ENCODE data around the gene FMN1.

The FMN1 gene

GRCh38 chr15:32872621-32873283 is 321.8 kb downstream of the FMN1 start:
- H3K4me1 Mint-ChIP-seq, result no peaks in the 10 kb centered on the region
- H3K27me3 Mint-ChIP-seq, result peaks cover 1% of the 10 kb centered on the region
- no peak for ATAC-seq
- H3K27ac Mint-ChIP-seq, result no peak overlapping the region
- H3K9me3 Mint-ChIP-seq, result no peaks in the 10 kb centered on the region
- no peak for DNase-seq
- no peak overlapping the region for H3K4me3 Mint-ChIP-seq

DNA sequence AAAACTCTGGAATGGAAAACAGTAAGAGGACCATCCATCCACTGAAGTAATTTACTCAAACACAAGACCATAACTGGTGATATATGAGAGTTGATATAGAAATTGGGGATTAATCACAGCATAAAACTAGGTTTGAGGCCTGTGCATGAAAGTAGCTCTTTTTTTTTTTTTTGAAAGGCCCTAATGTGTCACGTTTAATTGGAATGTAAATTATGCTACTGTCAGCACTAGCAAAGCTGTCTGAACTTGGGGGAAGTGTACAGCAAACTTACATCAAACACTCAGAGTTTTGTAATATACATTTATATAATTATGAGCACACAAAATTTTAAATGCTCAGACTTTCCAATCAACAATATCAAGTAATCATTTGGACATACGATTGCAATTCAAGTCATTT is 322.6 kb downstream of the FMN1 start:
- no peak for ATAC-seq
- no peak for DNase-seq
- Mint-ChIP-seq H3K27me3 (peaks cover 6% of the 10 kb centered on the region), H3K27ac (no peak overlapping the region), H3K4me3 (no peak overlapping the region), H3K4me1 (no peaks in the 10 kb centered on the region), H3K9me3 (no peaks in the 10 kb centered on the region)

DNA sequence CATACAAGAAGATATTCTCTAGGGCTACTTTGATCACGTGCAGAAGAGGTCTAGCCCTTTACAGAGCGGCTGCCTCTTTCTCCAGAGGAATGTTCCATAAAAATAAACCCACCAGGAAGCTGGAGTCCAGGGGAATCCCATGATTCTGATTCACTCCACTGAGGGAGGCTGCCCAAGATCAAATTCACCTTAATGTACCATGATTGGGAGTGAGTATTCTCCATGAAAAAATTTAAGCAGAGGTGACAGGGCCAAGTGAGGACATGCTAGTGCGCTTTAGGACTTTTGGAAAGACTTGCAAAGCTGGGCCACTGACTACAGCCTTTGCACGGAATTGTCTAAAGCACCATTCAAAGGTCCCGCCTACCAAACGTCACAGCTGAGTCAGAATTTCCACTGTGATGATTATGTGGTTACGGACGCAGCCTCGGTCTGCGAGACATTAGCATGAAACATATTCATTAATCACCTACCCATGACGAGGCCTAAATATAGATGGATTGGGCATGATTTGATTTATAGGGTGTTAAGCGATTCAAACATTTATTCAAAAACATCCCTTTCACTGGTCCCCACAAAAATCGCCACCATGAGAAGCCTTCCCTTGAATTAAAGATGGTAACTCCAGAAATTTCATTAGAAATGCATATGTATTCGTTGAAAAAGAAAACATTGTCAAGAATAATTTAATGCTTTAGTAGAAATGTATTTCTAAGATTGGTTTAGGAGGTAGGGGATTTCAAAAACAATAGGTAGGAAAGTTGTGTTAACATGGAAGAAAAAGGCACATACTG is 324.1 kb downstream of the FMN1 start:
- H3K27ac Mint-ChIP-seq, result no peak overlapping the region
- H3K9me3 Mint-ChIP-seq, result no peaks in the 10 kb centered on the region
- no peak overlapping the region for H3K4me3 Mint-ChIP-seq
- DNase-seq, result no peak
- H3K4me1 Mint-ChIP-seq, result no peaks in the 10 kb centered on the region
- H3K27me3 Mint-ChIP-seq, result peaks cover 7% of the 10 kb centered on the region
- ATAC-seq, result no peak

- Mint-ChIP-seq H3K27ac (no peak overlapping the region), H3K4me3 (no peak overlapping the region), H3K9me3 (no peaks in the 10 kb centered on the region), H3K27me3 (peaks cover 7% of the 10 kb centered on the region), H3K4me1 (no peaks in the 10 kb centered on the region)
- ATAC-seq, result no peak
- no peak for DNase-seq
Observed at GRCh38 chr15:32869776-32870175, 324.7 kb downstream of the FMN1 start.

- Mint-ChIP-seq H3K9me3 (no peaks in the 10 kb centered on the region), H3K4me3 (no peak overlapping the region), H3K4me1 (no peaks in the 10 kb centered on the region), H3K27me3 (peaks cover 7% of the 10 kb centered on the region), H3K27ac (no peak overlapping the region)
- no peak for ATAC-seq
- no peak for DNase-seq
Observed at GRCh38 chr15:32867313-32867626, 327.2 kb downstream of the FMN1 start.

GRCh38 chr15:32866454-32867312 is 327.8 kb downstream of the FMN1 start:
- Mint-ChIP-seq H3K27me3 (peaks cover 7% of the 10 kb centered on the region), H3K4me1 (no peaks in the 10 kb centered on the region), H3K4me3 (no peak overlapping the region), H3K9me3 (no peaks in the 10 kb centered on the region), H3K27ac (no peak overlapping the region)
- no peak for ATAC-seq
- DNase-seq, result no peak

GRCh38 chr15:32864841-32865240 is 329.7 kb downstream of the FMN1 start:
- Mint-ChIP-seq H3K27me3 (peaks cover 7% of the 10 kb centered on the region), H3K4me1 (no peaks in the 10 kb centered on the region), H3K9me3 (no peaks in the 10 kb centered on the region), H3K4me3 (no peak overlapping the region), H3K27ac (no peak overlapping the region)
- ATAC-seq (no peak), DNase-seq (no peak)

GRCh38 chr15:32864051-32864450 is 330.5 kb downstream of the FMN1 start:
- H3K27me3 Mint-ChIP-seq, result peaks cover 7% of the 10 kb centered on the region
- H3K27ac Mint-ChIP-seq, result peak overlapping the region in 1 of 2 donors; percentile 30
- DNase-seq, result no peak
- no peak for ATAC-seq
- H3K9me3 Mint-ChIP-seq, result no peaks in the 10 kb centered on the region
- no peak overlapping the region for H3K4me3 Mint-ChIP-seq
- H3K4me1 Mint-ChIP-seq, result no peaks in the 10 kb centered on the region

- Mint-ChIP-seq H3K27ac (no peak overlapping the region), H3K27me3 (no peaks in the 10 kb centered on the region), H3K4me3 (no peak overlapping the region), H3K9me3 (no peaks in the 10 kb centered on the region), H3K4me1 (no peaks in the 10 kb centered on the region)
- DNase-seq (no peak), ATAC-seq (no peak)
Observed at GRCh38 chr15:32861761-32862160, 332.8 kb downstream of the FMN1 start.

- H3K27ac Mint-ChIP-seq, result no peak overlapping the region
- DNase-seq, result no peak
- H3K4me1 Mint-ChIP-seq, result no peaks in the 10 kb centered on the region
- no peaks in the 10 kb centered on the region for H3K27me3 Mint-ChIP-seq
- no peak for ATAC-seq
- H3K4me3 Mint-ChIP-seq, result no peak overlapping the region
- H3K9me3 Mint-ChIP-seq, result no peaks in the 10 kb centered on the region
Observed at GRCh38 chr15:32861174-32861573, 333.3 kb downstream of the FMN1 start.

DNA sequence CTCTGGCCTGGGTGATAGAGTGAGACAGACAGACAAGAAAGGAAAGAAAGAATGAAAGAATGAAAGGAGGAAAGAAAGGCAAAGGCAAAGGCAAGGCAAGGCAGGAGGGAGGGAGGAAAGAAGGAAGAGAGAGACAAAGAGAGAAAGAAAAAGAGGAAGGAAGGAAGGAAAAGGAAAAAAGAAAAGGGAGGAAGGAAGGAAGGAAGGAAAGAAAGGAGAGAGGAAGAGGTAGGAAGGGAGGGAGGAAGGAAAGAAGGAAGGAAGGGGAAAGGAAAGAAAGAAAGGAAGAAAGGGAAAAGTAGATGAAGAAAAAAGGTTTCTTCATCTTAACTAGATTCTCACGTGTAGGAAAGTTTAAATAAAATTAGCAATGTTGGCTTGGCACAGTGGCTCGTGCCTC is 334.5 kb downstream of the FMN1 start:
- peak overlapping the region in 1 of 2 donors; percentile 72 for H3K27ac Mint-ChIP-seq
- H3K4me3 Mint-ChIP-seq, result no peak overlapping the region
- no peak for ATAC-seq
- DNase-seq, result no peak
- H3K4me1 Mint-ChIP-seq, result no peaks in the 10 kb centered on the region
- no peaks in the 10 kb centered on the region for H3K27me3 Mint-ChIP-seq
- no peaks in the 10 kb centered on the region for H3K9me3 Mint-ChIP-seq

DNA sequence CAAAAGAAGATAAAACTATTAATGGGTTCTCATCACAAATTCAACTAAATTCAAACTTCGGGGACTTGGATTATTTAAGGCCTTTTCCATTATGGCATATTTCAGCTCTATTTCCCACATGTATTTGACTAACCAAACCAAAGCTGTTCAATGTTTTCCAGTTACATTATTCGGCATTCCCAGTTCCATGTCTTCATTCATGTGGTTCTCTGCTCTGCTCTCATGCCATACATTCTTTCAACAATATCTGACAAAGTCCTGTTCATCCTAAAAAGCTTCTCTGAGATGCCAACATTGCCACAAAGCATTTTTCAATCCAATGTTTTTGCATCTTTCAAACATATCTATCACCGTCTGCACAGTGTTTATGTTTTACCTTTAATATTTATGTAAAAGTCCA is 335.3 kb downstream of the FMN1 start:
- Mint-ChIP-seq H3K9me3 (no peaks in the 10 kb centered on the region), H3K27ac (no peak overlapping the region), H3K4me1 (no peaks in the 10 kb centered on the region), H3K4me3 (no peak overlapping the region), H3K27me3 (no peaks in the 10 kb centered on the region)
- ATAC-seq (no peak), DNase-seq (no peak)

DNA sequence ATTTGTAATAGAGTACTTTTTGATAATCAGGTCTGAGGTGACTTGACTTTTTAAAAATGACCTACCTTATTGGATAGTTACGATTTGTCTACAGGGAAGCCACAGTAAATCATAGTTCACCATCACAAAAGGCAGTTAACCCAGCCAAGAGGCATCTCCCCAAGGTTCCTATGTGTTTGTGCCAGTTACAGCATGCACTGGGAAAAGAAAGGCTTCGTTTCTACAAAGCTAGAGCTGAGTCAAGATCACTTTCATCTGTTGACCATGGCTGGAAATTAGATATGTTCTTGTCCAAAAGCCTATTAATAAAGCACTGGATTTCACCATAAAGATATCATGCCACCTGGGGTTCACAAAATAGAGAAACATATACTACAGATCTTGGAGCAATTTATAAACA is 336.8 kb downstream of the FMN1 start:
- no peaks in the 10 kb centered on the region for H3K4me1 Mint-ChIP-seq

DNA sequence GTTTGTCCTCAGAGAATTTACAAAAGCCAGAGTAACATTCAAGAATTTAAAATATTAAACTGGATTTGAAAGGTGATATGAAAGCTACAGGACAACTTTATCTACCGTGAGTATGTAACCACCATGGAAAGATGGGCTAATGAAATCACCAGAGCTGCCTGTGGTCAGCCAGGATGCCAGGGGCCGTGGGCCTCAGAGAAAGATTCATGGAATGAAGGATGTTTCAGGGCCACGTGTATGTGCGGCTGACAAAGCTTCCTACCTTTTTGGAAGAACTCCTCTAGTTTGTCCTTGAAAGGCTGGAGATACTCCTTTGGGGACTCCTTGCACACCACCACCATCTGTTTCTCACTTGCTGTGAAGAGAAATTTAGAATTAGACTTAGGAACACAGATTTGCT is 337.8 kb downstream of the FMN1 start:
- Mint-ChIP-seq H3K27me3 (no peaks in the 10 kb centered on the region), H3K4me1 (no peaks in the 10 kb centered on the region), H3K4me3 (no peak overlapping the region), H3K27ac (no peak overlapping the region), H3K9me3 (no peaks in the 10 kb centered on the region)
- DNase-seq, result no peak
- no peak for ATAC-seq

More for the DNA sequence above, 336.8 kb downstream of the FMN1 start:
- Mint-ChIP-seq H3K27ac (peak overlapping the region in 1 of 2 donors; percentile 5), H3K4me3 (no peak overlapping the region), H3K27me3 (no peaks in the 10 kb centered on the region), H3K9me3 (no peaks in the 10 kb centered on the region)
- no peak for ATAC-seq
- DNase-seq, result no peak

- DNase-seq (no peak), ATAC-seq (no peak)
- peak overlapping the region in 1 of 2 donors; percentile 21 for H3K27ac Mint-ChIP-seq
- no peaks in the 10 kb centered on the region for H3K27me3 Mint-ChIP-seq
- no peaks in the 10 kb centered on the region for H3K9me3 Mint-ChIP-seq
- H3K4me3 Mint-ChIP-seq, result no peak overlapping the region
- H3K4me1 Mint-ChIP-seq, result no peaks in the 10 kb centered on the region
Observed at GRCh38 chr15:32855942-32856341, 338.6 kb downstream of the FMN1 start.

DNA sequence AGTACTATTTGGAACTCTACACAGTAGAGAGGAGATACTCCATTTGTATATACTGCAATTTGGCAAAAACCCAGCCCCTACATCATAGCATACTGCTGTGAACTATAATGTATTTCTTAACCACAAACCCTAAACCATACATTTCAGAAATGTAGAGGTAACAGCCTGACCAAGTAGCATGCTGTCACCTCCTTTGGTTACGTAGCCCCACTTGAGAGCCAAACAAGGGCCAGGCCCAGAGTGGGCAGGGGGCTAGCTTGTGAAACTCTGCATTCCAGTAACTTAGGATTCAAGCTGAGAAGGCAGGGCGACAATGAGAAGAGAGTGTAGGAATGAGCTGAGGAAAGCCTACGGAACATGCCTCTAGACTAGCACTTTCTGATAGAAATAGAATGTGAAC is 340.9 kb downstream of the FMN1 start:
- no peaks in the 10 kb centered on the region for H3K4me1 Mint-ChIP-seq
- H3K27me3 Mint-ChIP-seq, result no peaks in the 10 kb centered on the region
- ATAC-seq (no peak), DNase-seq (no peak)
- H3K9me3 Mint-ChIP-seq, result no peaks in the 10 kb centered on the region
- H3K27ac Mint-ChIP-seq, result no peak overlapping the region
- no peak overlapping the region for H3K4me3 Mint-ChIP-seq
